ENCODE results near the gene PCDHB10.
"Not testable (repeated sequence)": the region's sequence is repeated elsewhere in the genome, so short reads cannot be mapped to it uniquely, and the experiment has no call there.

The PCDHB10 gene

GRCh38 chr5:141216035-141216434 lies 23.9 kb downstream of the PCDHB10 start:
- not testable (repeated sequence) for H3K27me3 ChIP-seq (replicated peaks; ENCODE audit: control insufficient read depth, insufficient read depth, low read length); H3K9ac ChIP-seq (ENCODE audit: low read length); H3K36me3 ChIP-seq (ENCODE audit: control insufficient read depth, insufficient read depth, low read length, severe bottlenecking); H3K4me1 ChIP-seq (ENCODE audit: control insufficient read depth, insufficient read depth, low read length); DNase-seq (ENCODE audit: low read depth); H3K4me3 ChIP-seq (ENCODE audit: low read length)
- peaks cover 78% of the 10 kb centered on the region for H3K9me3 ChIP-seq (ENCODE audit: control insufficient read depth, low read length)

DNA sequence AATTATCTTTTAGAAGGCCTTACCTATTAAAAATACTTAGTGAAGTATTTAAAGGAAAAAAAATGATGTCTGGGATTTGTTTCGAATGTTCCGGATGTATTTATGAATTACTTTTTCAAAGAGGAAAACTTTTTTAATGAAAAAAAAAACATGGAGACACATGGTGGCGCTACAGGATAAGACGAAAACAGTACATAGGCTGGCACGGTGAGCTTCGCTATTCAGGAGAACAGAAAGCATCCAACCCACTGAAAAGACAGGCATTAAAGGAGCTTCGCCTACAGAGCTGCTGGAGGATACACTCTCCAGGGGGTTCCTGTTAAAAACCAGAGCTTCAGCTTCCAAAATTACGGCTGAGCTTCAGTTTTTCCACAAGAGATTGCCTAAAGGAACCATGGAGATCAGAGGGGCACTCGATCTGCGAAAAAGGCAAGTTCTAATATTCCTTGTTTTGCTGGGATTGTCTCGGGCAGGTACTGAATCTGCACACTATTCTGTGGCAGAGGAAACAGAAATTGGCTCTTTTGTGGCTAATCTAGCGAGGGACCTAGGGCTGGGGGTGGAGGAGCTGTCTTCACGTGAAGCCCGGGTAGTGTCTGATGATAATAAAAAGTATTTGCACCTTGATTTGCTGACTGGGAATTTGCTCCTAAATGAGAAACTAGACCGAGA lies 31.1 kb downstream of the PCDHB10 start, which contains the start of gene PCDHB14:
TSS of gene PCDHB14 (plus strand) at position 232 of the 672 bp plus-strand sequence. CDS start at position 395, 163 bp downstream.
- Histone ChIP-seq H3K4me3 (ENCODE audit: low read length) (peak within 1 kb of the TSS; percentile 71), H3K36me3 (ENCODE audit: control insufficient read depth, insufficient read depth, low read length, severe bottlenecking) (no peaks in the 10 kb centered on the region), H3K27me3 (replicated peaks; ENCODE audit: control insufficient read depth, insufficient read depth, low read length) (no peaks in the 10 kb centered on the region), H3K4me1 (ENCODE audit: control insufficient read depth, insufficient read depth, low read length) (no peaks in the 10 kb centered on the region), H3K9ac (ENCODE audit: low read length) (no peak within 1 kb of the TSS), H3K9me3 (ENCODE audit: control insufficient read depth, low read length) (peaks cover 69% of the 10 kb centered on the region)
- peak; percentile 78 for DNase-seq (ENCODE audit: low read depth)

DNA sequence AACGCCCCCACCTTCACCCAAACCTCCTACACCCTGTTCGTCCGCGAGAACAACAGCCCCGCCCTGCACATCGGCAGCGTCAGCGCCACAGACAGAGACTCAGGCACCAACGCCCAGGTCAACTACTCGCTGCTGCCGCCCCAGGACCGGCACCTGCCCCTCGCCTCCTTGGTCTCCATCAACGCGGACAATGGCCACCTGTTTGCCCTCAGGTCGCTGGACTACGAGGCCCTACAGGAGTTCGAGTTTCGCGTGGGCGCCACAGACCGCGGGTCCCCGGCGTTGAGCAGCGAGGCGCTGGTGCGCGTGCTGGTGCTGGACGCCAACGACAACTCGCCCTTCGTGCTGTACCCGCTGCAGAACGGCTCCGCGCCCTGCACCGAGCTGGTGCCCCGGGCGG lies 32.7 kb downstream of the PCDHB10 start:
- not testable (repeated sequence) for H3K27me3 ChIP-seq (replicated peaks; ENCODE audit: control insufficient read depth, insufficient read depth, low read length); H3K4me3 ChIP-seq (ENCODE audit: low read length); H3K4me1 ChIP-seq (ENCODE audit: control insufficient read depth, insufficient read depth, low read length); H3K9ac ChIP-seq (ENCODE audit: low read length); DNase-seq (ENCODE audit: low read depth); H3K36me3 ChIP-seq (ENCODE audit: control insufficient read depth, insufficient read depth, low read length, severe bottlenecking)
- H3K9me3 ChIP-seq (ENCODE audit: control insufficient read depth, low read length), result peaks cover 64% of the 10 kb centered on the region

- DNase-seq (ENCODE audit: low read depth); H3K4me1 ChIP-seq (ENCODE audit: control insufficient read depth, insufficient read depth, low read length); H3K9ac ChIP-seq (ENCODE audit: low read length); H3K4me3 ChIP-seq (ENCODE audit: low read length); H3K27me3 ChIP-seq (replicated peaks; ENCODE audit: control insufficient read depth, insufficient read depth, low read length); H3K36me3 ChIP-seq (ENCODE audit: control insufficient read depth, insufficient read depth, low read length, severe bottlenecking): not testable (repeated sequence)
- H3K9me3 ChIP-seq (ENCODE audit: control insufficient read depth, low read length), result peaks cover 63% of the 10 kb centered on the region
These were observed 33.3 kb downstream of the PCDHB10 start for GRCh38 chr5:141225421-141225820.

- no peaks in the 10 kb centered on the region for H3K27me3 ChIP-seq (replicated peaks; ENCODE audit: control insufficient read depth, insufficient read depth, low read length)
- H3K4me1 ChIP-seq (ENCODE audit: control insufficient read depth, insufficient read depth, low read length), result no peaks in the 10 kb centered on the region
- peak; percentile 27 for DNase-seq (ENCODE audit: low read depth)
- no peaks in the 10 kb centered on the region for H3K36me3 ChIP-seq (ENCODE audit: control insufficient read depth, insufficient read depth, low read length, severe bottlenecking)
- no peak overlapping the region for H3K9ac ChIP-seq (ENCODE audit: low read length)
- peaks cover 84% of the 10 kb centered on the region for H3K9me3 ChIP-seq (ENCODE audit: control insufficient read depth, low read length)
- H3K4me3 ChIP-seq (ENCODE audit: low read length), result peak overlapping the region; percentile 46
These were observed 42.0 kb downstream of the PCDHB10 start for GRCh38 chr5:141234109-141234667.

DNA sequence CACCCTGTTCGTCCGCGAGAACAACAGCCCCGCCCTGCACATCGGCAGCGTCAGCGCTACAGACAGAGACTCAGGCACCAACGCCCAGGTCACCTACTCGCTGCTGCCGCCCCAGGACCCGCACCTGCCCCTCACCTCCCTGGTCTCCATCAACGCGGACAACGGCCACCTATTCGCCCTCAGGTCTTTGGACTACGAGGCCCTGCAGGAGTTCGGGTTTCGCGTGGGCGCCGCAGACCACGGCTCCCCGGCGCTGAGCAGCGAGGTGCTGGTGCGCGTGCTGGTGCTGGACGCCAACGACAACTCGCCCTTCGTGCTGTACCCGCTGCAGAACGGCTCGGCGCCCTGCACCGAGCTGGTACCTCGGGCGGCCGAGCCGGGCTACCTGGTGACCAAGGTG lies 43.8 kb downstream of the PCDHB10 start:
- H3K4me1 ChIP-seq (ENCODE audit: control insufficient read depth, insufficient read depth, low read length); DNase-seq (ENCODE audit: low read depth); H3K9ac ChIP-seq (ENCODE audit: low read length); H3K4me3 ChIP-seq (ENCODE audit: low read length); H3K27me3 ChIP-seq (replicated peaks; ENCODE audit: control insufficient read depth, insufficient read depth, low read length); H3K36me3 ChIP-seq (ENCODE audit: control insufficient read depth, insufficient read depth, low read length, severe bottlenecking): not testable (repeated sequence)
- H3K9me3 ChIP-seq (ENCODE audit: control insufficient read depth, low read length), result peaks cover 93% of the 10 kb centered on the region

- no peaks in the 10 kb centered on the region for H3K27me3 ChIP-seq (replicated peaks; ENCODE audit: control insufficient read depth, insufficient read depth, low read length)
- no peaks in the 10 kb centered on the region for H3K4me1 ChIP-seq (ENCODE audit: control insufficient read depth, insufficient read depth, low read length)
- no peak for DNase-seq (ENCODE audit: low read depth)
- H3K9ac ChIP-seq (ENCODE audit: low read length), result no peak overlapping the region
- peaks cover 93% of the 10 kb centered on the region for H3K9me3 ChIP-seq (ENCODE audit: control insufficient read depth, low read length)
- no peak overlapping the region for H3K4me3 ChIP-seq (ENCODE audit: low read length)
- no peaks in the 10 kb centered on the region for H3K36me3 ChIP-seq (ENCODE audit: control insufficient read depth, insufficient read depth, low read length, severe bottlenecking)
These were observed 44.6 kb downstream of the PCDHB10 start for GRCh38 chr5:141236516-141237313.

DNA sequence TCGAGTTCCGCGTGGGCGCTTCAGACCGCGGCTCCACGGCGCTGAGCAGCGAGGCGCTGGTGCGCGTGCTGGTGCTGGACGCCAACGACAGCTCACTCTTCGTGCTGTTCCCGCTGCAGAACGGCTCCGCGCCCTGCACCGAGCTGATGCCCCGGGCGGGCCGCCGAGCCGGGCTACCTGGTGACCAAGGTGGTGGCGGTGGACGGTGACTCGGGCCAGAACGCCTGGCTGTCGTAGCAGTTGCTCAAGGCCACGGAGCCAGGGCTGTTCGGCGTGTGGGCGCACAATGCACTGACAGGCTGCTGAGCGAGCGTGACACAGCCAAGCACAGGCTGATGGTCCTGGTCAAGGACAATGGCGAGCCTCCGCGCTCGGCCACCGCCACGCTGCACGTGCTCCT lies 49.3 kb downstream of the PCDHB10 start:
- H3K4me3 ChIP-seq (ENCODE audit: low read length), result no peak overlapping the region
- no peaks in the 10 kb centered on the region for H3K27me3 ChIP-seq (replicated peaks; ENCODE audit: control insufficient read depth, insufficient read depth, low read length)
- no peaks in the 10 kb centered on the region for H3K36me3 ChIP-seq (ENCODE audit: control insufficient read depth, insufficient read depth, low read length, severe bottlenecking)
- H3K4me1 ChIP-seq (ENCODE audit: control insufficient read depth, insufficient read depth, low read length), result no peaks in the 10 kb centered on the region
- DNase-seq (ENCODE audit: low read depth), result no peak
- H3K9ac ChIP-seq (ENCODE audit: low read length), result no peak overlapping the region
- H3K9me3 ChIP-seq (ENCODE audit: control insufficient read depth, low read length), result peaks cover 97% of the 10 kb centered on the region

Data from adipocyte (in vitro differentiated cells).